HG03439 (cell line): ENCODE measurements around the gene CPVL.

Experiments used
- ATAC-seq: cut with Tn5 transposase; IDR thresholded peaks from one replicate; pipeline ENCODE4 v1.9.1; 2021; ENCODE audit warnings: mild to moderate bottlenecking, moderate library complexity; ENCODE audit not compliant: unreplicated experiment

CPVL gene

DNA sequence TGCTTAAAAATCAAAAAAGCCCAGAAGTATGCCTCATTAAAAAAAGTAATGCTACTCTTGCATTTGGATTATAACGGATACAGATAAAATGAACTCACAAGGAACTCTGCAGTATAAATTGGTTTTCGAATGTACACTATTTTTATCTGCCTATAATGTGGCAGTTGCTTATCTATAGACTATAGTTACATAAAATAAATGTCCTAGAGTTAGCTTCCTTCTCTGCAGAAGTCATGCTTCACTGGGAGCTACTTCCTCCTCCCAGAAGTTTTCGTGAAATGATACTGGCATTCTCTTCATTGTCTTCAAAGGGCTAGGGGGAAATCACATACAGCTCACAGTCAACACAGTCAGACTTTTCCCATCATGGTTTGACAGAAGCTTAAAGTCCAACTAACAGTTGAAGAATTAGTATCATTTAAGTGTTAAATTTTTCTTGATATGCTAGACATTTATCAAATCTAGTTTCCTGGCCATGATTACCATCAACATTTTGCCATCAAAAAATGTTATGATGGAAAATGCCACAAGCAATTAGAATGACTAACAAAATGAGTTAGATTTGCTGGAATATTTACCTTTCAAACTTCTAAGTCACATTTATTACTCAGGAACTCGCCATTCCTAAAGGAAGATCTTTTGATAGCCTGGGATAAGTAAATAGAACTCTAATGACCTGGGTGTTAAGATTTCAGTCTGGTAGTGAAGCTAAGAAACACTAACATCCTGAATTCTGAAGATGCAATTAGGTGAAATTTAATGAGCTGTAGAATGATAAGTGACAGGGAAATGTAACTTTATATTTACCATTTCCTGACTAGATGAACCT is 100.9 kb downstream of the CPVL start:
- ATAC-seq: no peak

DNA sequence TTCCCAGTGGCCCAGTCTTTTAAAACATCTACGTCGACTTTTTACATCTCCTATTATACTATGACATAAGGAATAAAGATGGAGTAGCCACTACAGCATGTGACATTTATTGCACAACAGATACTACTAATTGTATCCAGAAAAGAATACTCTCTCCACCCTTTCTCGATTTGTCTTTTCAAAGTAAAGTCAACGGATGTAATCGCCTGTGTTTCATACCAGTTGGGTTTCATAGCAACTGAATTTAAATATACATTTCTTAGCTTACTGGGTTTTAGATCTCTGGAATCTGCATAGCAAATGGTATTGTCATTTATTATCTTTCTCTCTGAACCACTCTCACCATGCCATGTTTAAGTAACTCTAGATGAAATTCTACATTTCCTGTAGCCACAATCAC is 101.8 kb downstream of the CPVL start:
- no peak for ATAC-seq

DNA sequence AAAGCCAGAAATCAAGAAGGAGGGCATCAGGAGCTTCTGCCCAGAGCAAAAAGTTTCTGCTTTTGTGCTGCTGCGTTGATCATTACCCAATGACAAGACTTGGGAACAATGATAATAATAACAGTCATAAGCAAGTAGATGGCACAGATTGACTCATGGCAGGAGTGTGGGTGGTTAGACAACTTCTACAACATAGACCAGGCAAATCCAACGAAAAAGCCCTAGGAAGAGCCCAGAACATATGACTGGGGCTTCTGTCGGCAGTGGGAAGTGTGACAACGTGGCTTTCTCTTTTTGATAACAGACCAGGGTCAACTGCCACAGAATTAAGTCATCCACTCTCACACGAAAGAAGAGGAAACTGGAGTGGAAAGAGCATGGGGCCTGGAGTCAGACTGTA is 102.8 kb downstream of the CPVL start:
- ATAC-seq: no peak

DNA sequence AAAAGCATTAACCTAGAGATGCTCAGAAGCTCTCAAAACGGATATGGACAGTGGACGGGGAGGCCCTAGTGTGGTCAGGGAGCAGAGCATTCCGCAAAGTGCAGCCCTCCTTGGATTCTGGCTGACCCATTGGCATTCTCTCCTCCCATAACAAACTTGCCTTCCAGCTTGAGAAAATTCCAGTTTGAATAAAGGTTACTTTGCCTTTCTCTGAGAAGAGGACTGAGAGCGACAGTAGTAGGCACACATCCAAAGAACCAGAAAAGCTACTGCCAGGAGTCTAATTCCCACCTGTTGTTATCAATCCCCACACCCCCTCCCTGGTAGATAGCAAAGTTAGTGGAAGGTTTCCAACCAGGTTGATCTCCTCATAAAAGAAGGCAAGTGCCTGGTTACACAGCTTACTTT is 103.5 kb downstream of the CPVL start:
- ATAC-seq: no peak

DNA sequence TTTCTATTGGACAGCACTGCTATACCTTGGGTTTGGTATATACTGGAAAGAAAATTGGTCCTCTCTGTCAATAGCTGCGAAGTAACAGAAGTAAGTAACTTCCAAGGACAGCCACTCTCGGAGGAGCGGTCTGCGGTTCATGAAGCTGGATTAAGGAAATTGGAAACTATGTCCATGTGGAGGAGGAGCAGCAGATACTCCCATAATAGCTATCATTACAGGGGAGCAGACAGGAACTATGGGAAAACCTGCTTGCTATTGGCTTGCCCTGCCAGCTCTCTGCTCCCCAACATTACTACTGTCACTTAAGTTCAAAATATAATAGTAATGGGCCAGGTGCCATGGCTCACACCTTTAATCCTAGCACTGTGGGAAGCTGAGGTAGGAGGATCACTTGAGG is 104.3 kb downstream of the CPVL start:
- ATAC-seq: no peak

DNA sequence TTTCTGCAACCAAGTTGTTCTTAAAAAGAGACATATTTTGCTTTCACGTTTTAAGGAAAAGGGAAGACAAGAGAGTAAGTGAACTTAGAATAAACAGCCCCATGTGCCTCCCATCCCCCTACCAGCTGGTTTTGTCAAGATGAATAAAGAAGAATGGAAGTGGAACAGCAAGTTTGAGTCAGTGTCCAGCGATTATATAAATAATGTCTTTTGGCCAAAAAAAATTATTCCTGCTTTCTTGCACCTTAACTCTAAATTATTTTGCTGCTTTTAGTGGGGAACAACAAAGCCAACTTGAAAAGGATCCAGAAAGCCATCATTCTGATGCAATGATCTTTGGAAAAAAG is 105.8 kb downstream of the CPVL start:
- no peak for ATAC-seq

DNA sequence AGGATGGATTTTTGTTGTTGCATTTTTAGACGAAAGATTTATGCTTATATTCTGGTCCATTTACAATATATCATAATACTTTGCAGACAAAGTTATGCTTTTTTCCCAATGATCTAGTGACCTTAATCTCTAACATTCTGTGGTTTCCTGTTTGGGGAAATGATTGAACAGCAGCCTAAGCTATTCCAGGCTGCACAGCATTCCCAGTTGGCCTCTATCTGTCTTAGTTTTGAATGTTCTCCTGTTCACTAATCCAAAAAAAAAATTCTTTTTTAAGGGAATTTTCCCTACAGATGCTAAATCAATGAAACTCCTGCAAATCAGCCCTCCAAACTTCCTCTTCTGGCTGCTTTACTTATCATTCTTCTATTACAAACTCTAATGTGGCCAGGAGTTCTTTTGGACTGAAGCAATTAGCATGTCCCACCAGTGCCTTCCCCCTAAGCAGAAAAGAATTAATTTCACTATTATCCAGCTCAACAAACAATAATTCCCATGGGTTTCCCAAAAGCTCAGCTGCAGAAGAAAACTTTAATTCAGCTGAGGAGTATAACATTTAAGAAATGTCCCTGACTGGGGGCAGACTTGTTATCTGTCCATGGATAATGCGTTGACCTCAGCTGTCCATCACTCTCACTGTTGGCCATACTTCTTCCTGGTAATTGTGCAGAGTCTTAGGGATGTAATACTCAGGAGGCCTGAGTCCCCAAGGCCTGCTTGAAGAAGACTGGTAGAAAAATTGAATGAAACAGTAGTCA is 106.3 kb downstream of the CPVL start:
- no peak for ATAC-seq

DNA sequence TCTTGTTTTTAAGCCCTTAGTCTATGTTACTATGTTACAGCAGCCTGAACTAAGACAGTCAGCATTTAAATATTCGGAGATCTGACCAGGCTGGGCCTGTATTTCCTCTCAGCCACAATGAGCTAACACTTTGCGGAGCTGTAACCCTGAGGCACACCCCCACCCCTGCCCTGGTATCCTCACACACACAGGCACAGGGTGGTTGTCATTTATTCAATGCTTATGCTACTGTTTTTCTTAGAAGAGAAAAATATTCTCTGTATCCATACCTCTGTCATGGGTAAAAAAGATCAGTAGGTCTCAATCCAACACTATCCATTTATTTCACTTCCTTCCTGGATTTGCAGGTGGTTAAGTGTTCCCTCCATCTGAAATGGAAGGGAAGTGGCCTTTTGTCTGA is 107.9 kb downstream of the CPVL start:
- no peak for ATAC-seq

DNA sequence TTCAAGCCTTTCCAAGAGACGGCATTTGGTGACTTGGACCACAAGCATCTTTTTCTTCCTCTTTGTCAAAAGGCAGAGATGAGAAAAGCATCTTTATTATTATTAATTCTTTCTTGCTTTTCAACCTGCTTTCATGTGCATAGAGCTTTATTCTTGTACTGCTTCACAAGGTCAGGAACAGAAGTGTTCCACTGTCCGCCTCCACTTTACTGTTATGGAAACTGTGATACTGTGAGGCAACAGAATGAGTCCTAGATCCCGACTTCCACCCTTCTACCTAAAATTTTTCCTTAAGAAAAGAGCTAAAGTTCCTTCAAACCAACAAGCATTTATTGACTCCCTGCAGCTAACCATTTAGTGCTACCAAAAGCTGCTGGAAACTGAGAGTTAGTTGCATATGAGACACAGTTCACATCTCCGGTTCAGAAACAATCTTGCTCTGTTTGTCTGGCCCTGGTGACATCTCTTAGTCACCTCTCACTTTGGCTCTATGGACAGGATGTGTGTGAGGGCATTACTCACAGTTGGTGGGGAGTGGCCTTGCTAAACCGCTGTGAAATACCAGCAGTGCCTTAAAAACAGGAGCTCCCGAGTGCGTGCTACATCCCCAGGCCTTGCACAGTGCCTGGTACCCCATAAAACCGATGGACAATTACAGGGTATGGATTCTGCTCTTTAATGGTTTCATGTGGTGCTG is 111.1 kb downstream of the CPVL start:
- no peak for ATAC-seq

DNA sequence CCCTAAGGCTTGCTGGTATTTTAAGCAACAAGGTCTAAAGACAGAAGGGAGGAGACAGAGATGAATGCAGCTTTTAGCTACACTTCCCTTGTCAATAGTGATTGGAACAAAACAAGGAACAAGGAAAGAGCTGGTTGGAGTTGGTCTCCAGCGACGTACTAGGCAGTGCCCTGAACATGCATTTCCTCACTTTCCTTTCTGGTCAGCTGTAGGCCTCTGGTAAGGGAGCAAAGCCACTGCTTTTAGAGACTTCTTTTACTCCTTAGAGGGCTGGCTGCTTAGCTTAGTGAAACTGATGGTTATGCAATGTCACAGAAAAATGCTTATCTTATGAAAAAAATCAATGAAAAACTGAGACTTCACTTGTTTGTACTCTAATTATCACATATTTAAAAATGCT is 112.8 kb downstream of the CPVL start:
- no peak for ATAC-seq

DNA sequence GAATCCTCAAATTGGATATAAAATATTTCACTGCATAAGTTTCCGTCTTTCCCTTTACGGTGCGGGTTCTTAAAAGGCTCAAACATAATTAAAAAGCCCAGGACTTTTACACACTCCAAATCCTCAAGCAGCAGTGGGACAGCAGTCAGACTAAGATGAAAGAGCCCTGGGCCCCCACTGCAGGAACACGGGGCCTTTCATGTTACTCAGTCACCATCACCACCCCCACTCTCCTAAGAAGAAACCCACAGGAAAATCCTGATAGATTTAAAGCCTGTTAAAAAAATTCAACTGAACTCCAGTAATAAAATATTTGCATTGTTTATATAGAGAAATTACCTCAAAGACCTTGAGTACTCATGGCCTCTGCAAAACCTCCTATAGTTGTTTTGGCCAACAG is 114.2 kb downstream of the CPVL start:
- ATAC-seq: no peak

DNA sequence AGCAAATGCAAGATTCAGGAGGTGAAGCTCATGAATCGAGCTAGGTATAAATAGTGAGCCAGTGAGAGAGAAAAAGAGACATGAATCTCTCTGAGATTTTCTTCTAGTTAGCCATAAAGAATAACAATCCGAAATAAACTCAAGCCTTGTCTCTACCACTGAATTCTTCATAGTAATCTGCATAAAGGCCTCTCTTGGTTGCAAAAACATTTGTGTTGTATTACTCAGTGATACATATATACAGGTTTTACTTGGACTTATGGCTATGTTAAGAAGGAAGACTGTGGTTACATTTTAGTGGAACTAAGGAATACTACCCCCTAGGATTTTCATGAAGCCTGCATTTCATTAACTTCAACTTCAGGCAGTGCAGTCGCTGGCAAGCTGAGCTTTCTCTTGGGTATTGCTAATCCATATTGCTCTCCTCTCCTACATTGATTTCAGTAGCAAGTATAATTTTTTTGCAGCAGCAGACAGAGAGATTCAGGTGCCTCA is 115.5 kb downstream of the CPVL start:
- ATAC-seq: no peak

DNA sequence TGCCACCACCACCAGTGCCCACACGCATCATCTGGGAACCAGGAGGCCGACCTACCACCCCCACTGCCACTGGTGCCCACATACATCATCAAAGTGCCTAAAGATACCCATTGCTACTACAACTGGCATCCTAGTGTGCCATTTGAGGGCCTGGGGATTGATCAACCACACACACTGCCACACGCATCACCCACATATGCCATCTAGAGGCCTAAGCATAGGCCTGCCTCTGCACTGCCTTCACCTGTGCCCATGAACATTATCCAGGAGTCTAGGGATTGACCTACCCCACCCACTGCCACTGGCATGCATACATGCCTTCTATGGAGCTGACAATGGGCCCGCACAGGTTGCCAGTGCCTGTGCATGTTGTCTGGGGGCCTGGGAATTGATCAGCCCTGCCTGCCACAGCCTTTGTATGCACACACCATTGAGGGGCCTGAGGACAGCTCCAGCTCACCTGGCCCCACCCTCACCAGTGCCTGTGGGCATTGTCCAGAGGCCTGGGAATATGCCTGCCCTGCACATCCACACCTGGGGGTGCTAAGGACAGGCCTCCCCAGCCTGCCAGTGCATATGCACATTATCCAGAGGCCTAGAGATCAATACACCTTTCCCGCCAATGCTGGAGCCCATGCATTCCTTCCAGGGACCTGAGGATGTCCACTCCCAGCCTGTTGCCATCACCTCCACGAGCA is 123.9 kb downstream of the CPVL start:
- ATAC-seq: no peak

DNA sequence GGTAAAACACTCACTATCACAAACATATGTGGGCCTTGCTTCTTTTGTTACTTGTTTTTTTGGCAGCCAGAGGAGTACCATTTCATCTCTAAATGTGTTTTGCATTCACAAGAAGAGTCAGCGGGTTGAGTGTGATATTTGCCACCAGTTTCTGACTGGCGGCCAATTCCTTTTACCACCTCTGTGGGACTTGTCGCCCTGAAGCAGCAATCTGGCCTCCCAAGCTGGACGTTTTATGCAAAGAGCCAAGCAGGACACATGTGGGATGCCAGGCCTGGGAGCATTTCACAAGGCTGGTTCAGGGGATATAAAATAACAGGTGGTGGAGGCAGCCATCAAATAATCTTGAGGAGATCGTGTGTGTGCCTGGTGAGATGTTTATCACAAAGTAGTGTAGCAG is 126.4 kb downstream of the CPVL start:
- no peak for ATAC-seq

DNA sequence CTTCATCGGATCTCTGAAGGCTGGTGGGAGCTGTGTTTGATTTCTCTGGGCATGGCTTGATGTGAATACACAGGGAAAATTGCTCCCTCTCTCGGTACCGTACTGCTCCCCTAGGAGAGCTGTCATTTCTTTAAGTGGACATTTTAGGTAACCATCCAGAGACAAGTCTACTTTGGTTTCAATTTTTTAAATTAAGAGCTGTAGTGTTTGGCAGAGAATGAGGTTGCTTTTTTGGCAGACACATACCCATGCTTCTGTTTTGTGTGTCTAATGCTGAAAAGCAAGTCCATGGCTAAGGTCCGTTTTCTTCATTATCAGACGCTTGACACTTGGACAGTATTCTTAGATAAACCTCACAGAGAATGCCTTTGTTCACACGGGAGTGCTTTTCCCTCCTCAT is 127.0 kb downstream of the CPVL start:
- ATAC-seq: no peak

DNA sequence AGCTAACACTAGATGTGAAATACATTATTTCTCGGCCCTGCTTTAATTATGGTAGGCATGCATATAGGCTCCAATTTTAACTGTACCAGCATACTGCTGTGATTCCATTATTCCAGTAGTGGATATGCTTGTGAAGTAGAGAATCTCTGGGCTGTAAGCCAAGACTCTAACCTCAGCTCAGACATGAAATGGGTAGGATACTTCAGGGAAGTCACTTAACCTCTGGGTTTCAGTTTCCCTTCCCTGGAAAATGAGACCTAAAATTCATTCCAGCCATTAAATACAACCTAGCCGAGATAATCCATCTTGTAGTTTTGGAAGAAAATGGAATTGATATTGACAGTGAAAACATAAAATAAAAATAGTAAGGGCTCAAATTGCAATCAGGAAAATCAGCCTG is 128.6 kb downstream of the CPVL start:
- no peak for ATAC-seq

DNA sequence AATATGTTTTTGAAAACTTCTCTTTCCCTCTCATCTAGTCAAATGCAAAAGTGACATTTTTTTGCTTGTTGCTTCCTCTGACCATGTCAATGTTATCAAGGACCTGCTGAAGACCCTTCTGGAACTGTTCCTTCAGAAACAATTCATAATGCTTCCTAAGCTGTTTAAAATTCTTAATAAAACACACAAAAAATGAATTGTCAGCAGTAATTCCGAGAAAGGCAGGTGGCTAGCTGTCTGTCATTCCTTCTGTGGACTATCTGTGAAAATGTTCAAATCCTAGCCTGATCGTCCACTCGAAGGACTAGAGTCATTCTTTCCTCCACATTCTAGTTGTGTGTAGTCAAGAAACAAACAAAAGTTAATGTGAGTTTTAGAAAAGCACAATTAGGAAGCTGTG is 131.6 kb downstream of the CPVL start:
- ATAC-seq: no peak

DNA sequence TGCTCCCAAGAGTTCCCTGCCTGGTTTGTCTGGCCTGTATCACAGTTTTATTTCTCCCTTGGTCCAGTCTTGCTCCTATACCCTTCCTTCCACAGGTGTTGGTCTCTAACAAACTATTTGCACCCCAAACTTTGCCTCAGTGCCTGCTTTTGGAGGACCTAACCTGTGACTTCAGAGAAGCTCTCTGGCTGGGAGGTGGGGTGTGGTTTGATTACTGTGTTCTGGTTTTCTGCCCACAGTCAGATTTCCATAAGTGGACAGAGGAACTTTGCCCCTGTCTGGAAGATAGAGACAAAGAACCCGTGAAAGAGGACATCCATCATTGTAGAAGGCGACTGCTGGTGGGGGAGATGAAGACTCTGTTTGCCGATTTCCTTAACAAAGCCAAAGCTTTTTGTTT is 132.4 kb downstream of the CPVL start:
- no peak for ATAC-seq

DNA sequence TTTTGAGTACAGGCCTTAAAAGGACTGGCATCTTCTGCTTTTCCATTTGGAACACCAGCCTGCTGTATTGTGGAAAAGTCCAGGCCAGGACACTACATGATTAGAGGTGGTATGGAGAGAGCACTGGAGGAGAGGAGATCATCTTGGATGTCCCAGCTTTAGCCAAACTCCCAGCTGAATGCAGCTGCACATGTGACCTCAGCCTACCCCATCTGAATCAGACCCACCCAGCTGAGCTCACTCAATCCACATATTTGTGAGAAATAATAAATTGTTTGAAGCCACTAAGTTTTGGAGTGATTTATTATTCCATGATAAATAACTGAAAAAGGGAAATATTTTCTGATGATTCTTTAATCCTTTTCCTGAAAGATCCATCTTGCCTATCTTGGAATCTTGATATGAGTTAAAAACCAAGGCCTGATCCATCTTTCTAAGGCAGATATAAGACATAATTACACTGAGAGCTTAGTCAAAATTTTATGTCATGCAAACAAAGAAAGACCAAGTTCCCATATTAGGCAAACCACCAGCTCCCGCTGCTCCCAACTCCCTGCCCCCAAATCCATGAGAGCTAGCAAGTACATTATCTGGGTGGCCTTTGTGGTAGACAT is 133.1 kb downstream of the CPVL start:
- no peak for ATAC-seq

DNA sequence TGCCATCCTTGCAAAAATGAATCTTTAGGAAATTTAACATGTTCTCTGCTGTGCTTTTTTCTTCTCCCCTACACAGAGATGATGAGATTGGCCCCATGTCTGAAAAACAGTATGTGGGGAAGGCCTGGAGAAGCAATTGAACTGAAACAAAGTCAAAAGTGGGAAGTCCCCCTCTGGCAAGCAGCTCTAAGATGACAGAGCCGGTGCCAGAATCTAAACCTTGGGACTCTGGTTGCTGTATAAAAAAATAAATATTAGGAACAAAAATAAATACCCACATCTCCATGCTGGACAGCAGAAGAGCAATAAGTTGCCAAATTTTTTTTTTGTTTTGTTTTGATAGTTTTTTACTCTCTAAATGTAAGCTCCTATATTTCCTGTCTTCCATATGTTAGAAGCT is 136.4 kb downstream of the CPVL start:
- ATAC-seq: no peak

DNA sequence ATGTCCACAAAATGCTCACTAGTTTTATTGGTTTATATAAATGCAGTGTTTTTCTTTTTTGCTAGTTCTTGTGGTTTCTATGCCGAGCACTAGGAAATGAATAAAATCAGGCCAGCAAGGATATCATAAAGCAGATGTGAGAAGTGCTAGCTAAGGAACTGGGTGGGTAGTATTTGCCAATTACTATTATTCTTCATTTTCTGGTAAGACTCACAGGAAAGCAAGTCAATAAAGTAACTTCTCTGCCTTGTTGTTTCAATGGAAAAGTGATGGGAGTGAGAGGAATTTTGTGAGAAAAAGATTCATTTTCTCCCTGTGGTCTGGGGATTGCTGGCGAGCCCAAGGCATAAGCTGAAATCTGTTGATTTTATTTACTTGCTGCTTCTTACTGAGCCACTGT is 137.7 kb downstream of the CPVL start:
- no peak for ATAC-seq
